Lower lobe of right lung (tissue), 2 donors: ENCODE measurements around the gene TFPI. TPM values are rescaled to one million over a fixed set of nuclear protein-coding genes. Genes with fewer than 3 reads are reported as not detected.

Experiments used
- ATAC-seq, 2 donors: fragments of 200-7000 bp; cut with Tn5 transposase; one replicate each; pipeline ENCODE4 v1.9.1; 2020 to 2022; ENCODE audit warnings: mild to moderate bottlenecking in 2 of 2, moderate library complexity in 2 of 2
- DNase-seq: peaks from one replicate; pipeline ENCODE4 v3.0.0-alpha.2; 2020
- H3K27ac ChIP-seq: fragments of 200-600 bp; one replicate; pipeline ENCODE4 v1.8.0; 2022
- H3K27me3 ChIP-seq: fragments of 200-600 bp; one replicate; pipeline ENCODE4 v1.8.0; 2022; ENCODE audit warnings: low read depth
- H3K36me3 ChIP-seq: fragments of 200-600 bp; one replicate; pipeline ENCODE4 v1.8.0; 2022; ENCODE audit warnings: mild to moderate bottlenecking
- H3K4me1 ChIP-seq: fragments of 200-600 bp; one replicate; pipeline ENCODE4 v1.8.0; 2022
- H3K4me3 ChIP-seq: fragments of 200-600 bp; one replicate; pipeline ENCODE4 v1.8.0; 2022; ENCODE audit warnings: mild to moderate bottlenecking
- H3K9me3 ChIP-seq: fragments of 200-600 bp; one replicate; pipeline ENCODE4 v1.8.0; 2022
- intact Hi-C: fragments of 100-400 bp; cut with DNase I; formaldehyde crosslinking; loops from one replicate; pipeline ENCODE4 v1.11.0; 2022
- total RNA-seq: library from RNA; stranded (reverse); fragmentation: NEBNext Ultra II Directional; extraction: Animal tissue kit (Norgen Biotek cat#: 25700); gene quantifications from one replicate; pipeline ENCODE4 v1.2.1, GENCODE V29; 2021
- TF ChIP-seq, protein P1 (sequence below): fragments of 200-600 bp; IDR thresholded peaks from one replicate; pipeline ENCODE4 v1.8.0; 2022; ENCODE audit warnings: antibody characterized with exemption, mild to moderate bottlenecking
- donor health status: DM: no; HTN: yes; CAD: no; lungs with severe emphysema.

The TFPI gene
- total RNA-seq, 1 donor from 2014 or later, result 311 TPM

- peaks cover 4% of the 10 kb centered on the region for H3K4me1 ChIP-seq
- DNase-seq, result no peak
- H3K27me3 ChIP-seq, result no peaks in the 10 kb centered on the region
- TF ChIP-seq, protein P1, sequence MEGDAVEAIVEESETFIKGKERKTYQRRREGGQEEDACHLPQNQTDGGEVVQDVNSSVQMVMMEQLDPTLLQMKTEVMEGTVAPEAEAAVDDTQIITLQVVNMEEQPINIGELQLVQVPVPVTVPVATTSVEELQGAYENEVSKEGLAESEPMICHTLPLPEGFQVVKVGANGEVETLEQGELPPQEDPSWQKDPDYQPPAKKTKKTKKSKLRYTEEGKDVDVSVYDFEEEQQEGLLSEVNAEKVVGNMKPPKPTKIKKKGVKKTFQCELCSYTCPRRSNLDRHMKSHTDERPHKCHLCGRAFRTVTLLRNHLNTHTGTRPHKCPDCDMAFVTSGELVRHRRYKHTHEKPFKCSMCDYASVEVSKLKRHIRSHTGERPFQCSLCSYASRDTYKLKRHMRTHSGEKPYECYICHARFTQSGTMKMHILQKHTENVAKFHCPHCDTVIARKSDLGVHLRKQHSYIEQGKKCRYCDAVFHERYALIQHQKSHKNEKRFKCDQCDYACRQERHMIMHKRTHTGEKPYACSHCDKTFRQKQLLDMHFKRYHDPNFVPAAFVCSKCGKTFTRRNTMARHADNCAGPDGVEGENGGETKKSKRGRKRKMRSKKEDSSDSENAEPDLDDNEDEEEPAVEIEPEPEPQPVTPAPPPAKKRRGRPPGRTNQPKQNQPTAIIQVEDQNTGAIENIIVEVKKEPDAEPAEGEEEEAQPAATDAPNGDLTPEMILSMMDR, result no peak
- H3K36me3 ChIP-seq, result no peaks in the 10 kb centered on the region
- H3K4me3 ChIP-seq, result no peak overlapping the region
- intact Hi-C loops, result no loop called here
- peak in 1 of 2 donors; percentile 21 for ATAC-seq
- no peak overlapping the region for H3K27ac ChIP-seq
- H3K9me3 ChIP-seq, result no peaks in the 10 kb centered on the region
These were observed 31.9 kb upstream of the TFPI start for GRCh38 chr2:187586011-187586641.

- Histone ChIP-seq H3K9me3 (no peaks in the 10 kb centered on the region), H3K27ac (peak overlapping the region; percentile 12), H3K36me3 (no peaks in the 10 kb centered on the region), H3K4me3 (peak overlapping the region; percentile 33), H3K27me3 (no peaks in the 10 kb centered on the region), H3K4me1 (peaks cover 23% of the 10 kb centered on the region)
- intact Hi-C loops, result no loop called here
- TF ChIP-seq, protein P1, result peak; percentile 71
- DNase-seq, result no peak
- peak; percentile 50 to 79 for ATAC-seq
These were observed 27.1 kb upstream of the TFPI start for GRCh38 chr2:187581125-187581896.

- intact Hi-C loops, result no loop called here
- Histone ChIP-seq H3K4me1 (peaks cover 29% of the 10 kb centered on the region), H3K9me3 (no peaks in the 10 kb centered on the region), H3K27me3 (no peaks in the 10 kb centered on the region), H3K27ac (peak overlapping the region; percentile 12), H3K36me3 (no peaks in the 10 kb centered on the region), H3K4me3 (peak overlapping the region; percentile 33)
- TF ChIP-seq, protein P1, result peak; percentile 46
- DNase-seq, result no peak
- peak; percentile 62 to 86 for ATAC-seq
These were observed 26.4 kb upstream of the TFPI start for GRCh38 chr2:187580462-187581124.

GRCh38 chr2:187577310-187577709 is 23.1 kb upstream of the TFPI start:
- no peak for ATAC-seq
- TF ChIP-seq, protein P1, result no peak
- intact Hi-C loops, result loop anchor here (5.0 kb wide), 1 partner anchor 75 kb away; no protein-coding TSS in a partner anchor

GRCh38 chr2:187576906-187577305 is 22.7 kb upstream of the TFPI start:
- peaks cover 39% of the 10 kb centered on the region for H3K4me1 ChIP-seq
- H3K4me3 ChIP-seq, result no peak overlapping the region
- TF ChIP-seq, protein P1, result no peak
- intact Hi-C loops, result loop anchor here (5.0 kb wide), 1 partner anchor 75 kb away; no protein-coding TSS in a partner anchor
- H3K9me3 ChIP-seq, result no peaks in the 10 kb centered on the region
- ATAC-seq (no peak), DNase-seq (no peak)
- H3K27ac ChIP-seq, result no peak overlapping the region
- no peaks in the 10 kb centered on the region for H3K36me3 ChIP-seq
- H3K27me3 ChIP-seq, result no peaks in the 10 kb centered on the region

More at GRCh38 chr2:187577310-187577709, 23.1 kb upstream of the TFPI start:
- H3K4me1 ChIP-seq, result peaks cover 39% of the 10 kb centered on the region
- H3K4me3 ChIP-seq, result no peak overlapping the region
- no peaks in the 10 kb centered on the region for H3K9me3 ChIP-seq
- H3K27ac ChIP-seq, result no peak overlapping the region
- no peaks in the 10 kb centered on the region for H3K36me3 ChIP-seq
- no peak for DNase-seq
- no peaks in the 10 kb centered on the region for H3K27me3 ChIP-seq
